Stimulated activated effector memory CD8-positive, alpha-beta T cell treated with anti-CD3 and anti-CD28 coated beads, Interleukin-12 subunit alpha, Interleukin-12 subunit beta, amount 100 ng/mL, for 72 hours (primary cell): ENCODE measurements around the gene ADGB.
"Not testable (repeated sequence)": the region's sequence is repeated elsewhere in the genome, so short reads cannot be mapped to it uniquely, and the experiment has no call there.

Experiments
- ATAC-seq: fragments of 150-1000 bp; cut with Tn5 transposase; 2 replicates; pipeline ENCODE4 v1.10.0; 2021
- DNase-seq, 2 donors: peaks; one replicate each; pipeline ENCODE4 v3.0.0; 2021 to 2022; ENCODE audit warnings: low spot score in 2 of 2
- H3K27ac Mint-ChIP-seq: one replicate; pipeline ENCODE4 v1.8.0; 2022; ENCODE audit warnings: mild to moderate bottlenecking, mixed read lengths
- H3K36me3 Mint-ChIP-seq: one replicate; pipeline ENCODE4 v1.8.0; 2022; ENCODE audit warnings: mild to moderate bottlenecking, mixed read lengths
- H3K4me1 Mint-ChIP-seq: one replicate; pipeline ENCODE4 v1.8.0; 2022; ENCODE audit warnings: mixed read lengths
- H3K4me3 Mint-ChIP-seq: one replicate; pipeline ENCODE4 v1.8.0; 2022; ENCODE audit warnings: mild to moderate bottlenecking, mixed read lengths
- H3K9me3 Mint-ChIP-seq: one replicate; pipeline ENCODE4 v1.8.0; 2022; ENCODE audit warnings: mixed read lengths

The ADGB gene

DNA sequence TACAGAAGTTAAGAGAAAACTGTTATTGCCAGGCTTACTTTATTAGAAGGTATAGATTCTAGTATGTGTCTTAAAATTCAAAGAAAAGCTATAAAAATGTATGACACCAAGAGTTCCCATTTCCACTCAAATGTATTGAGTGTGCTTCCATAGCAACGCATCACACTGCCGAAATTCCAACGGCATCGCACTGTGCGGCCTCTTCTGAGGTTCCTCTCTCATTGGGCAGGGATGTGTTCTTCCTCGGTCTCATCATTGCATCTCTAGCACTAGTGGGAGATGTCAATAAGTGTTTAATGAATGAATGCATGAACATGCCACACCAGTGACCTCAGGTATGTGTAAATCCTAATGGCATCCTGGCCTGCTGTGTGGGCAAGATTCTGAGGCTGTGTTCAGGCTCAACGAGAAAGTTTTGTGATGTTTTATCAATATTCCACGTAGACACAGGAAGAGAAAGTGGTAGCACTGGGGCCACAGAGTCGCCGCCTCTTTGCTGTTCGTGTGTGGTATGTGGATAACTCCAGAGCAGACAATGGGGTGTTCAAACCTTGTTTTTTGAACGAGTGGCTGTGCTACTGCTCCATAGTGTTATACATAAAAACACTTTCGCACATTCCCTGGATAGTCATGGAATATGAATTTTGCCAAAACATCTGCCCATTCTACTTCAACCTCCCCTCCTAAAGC is 171.6 kb downstream of the ADGB start:
- Mint-ChIP-seq H3K27ac (no peak overlapping the region), H3K36me3 (no peaks in the 10 kb centered on the region), H3K4me1 (peaks cover 12% of the 10 kb centered on the region), H3K4me3 (peak overlapping the region; percentile 36), H3K9me3 (no peaks in the 10 kb centered on the region)
- ATAC-seq, result peak; percentile 19
- no peak for DNase-seq

DNA sequence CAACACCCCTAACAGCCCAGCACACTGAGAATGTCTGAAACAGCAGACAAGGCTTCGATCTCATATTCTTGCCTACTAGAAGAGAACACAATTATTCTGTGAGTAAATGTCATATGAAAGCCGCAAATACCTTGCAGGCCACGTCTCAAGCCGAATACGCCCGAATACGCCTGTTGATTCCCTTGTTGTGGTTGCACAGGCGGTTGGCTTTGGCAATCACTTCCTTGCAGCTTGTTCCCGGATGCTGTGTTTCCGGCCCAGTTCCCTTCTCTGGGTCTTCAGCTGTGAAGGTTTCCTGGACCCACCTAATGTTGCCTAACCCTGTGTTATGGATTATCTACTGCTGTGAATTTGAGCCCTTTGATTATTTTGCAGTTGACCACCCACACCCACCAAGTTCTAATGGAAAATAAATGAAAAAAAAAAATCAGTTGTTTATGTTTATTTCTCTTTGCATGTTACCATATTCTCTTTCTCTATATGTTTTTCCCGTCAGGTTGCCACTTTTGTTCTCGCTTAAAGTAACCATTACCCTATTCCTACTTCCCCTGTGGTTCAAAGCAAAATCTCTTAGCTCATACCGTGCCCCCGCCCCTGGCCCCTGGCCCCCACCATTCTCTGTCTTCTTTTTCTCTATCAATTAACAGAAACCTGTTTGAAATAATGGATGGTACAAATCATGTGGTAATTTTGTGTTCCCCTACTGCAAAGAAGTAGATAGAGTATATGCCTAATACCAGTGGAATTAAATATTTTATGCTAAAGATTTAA is 172.4 kb downstream of the ADGB start:
- Mint-ChIP-seq H3K9me3 (no peaks in the 10 kb centered on the region), H3K4me3 (peak overlapping the region; percentile 36), H3K36me3 (no peaks in the 10 kb centered on the region), H3K4me1 (peaks cover 12% of the 10 kb centered on the region), H3K27ac (no peak overlapping the region)
- ATAC-seq (peak; percentile 49), DNase-seq (no peak)

DNA sequence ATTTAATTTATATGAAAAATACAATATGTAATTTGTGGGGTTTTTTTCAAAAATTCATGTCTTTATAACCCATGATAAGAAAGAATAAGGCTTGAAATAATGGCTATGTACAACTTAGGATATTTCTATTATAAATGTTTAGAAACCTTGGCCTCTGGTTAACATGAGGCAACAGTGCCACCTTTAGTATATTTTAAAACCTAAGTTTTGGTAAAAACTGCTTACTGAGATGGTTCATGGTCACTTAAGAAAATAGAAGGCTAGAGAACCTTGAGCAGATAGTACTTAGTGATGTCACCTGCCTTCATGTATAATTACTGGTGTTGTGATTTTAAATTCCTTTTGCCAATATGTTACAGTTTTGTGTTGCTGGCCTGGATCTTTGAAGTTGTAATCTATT is 176.4 kb downstream of the ADGB start:
- H3K27ac Mint-ChIP-seq, result no peak overlapping the region
- H3K36me3 Mint-ChIP-seq, result no peaks in the 10 kb centered on the region
- no peaks in the 10 kb centered on the region for H3K9me3 Mint-ChIP-seq
- no peak for DNase-seq
- H3K4me1 Mint-ChIP-seq, result peaks cover 10% of the 10 kb centered on the region
- H3K4me3 Mint-ChIP-seq, result no peak overlapping the region
- no peak for ATAC-seq

GRCh38 chr6:146781836-146782235 is 183.1 kb downstream of the ADGB start:
- H3K27ac Mint-ChIP-seq, result no peak overlapping the region
- ATAC-seq, result no peak
- H3K9me3 Mint-ChIP-seq, result no peaks in the 10 kb centered on the region
- no peak for DNase-seq
- no peak overlapping the region for H3K4me3 Mint-ChIP-seq
- no peaks in the 10 kb centered on the region for H3K4me1 Mint-ChIP-seq
- H3K36me3 Mint-ChIP-seq, result no peaks in the 10 kb centered on the region

DNA sequence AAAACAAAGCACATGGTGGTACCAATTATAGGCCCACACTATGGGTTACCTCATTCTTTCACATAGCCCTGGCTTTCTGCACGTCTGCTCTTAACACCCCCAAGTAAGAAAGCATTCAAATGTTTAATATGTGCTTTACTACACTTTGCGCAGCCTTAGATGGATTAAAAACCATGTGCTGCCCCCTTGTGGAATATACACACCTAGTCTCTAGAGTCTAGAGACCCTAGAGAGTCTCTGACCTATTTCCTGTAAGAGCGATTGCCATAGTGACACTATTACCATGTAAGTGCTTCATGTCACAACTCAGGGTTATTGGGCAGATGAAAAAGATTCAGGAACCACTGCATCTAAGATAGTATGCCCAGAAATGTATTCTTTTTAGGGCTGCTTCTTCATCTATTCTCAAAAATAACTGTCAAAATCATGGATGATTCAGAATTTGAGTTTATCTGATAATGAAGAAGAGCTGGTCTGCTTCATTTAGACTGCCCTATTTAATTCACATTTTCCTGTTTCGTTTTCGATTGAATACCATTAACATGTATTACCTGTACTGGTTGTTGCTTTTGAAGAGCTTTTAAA is 186.3 kb downstream of the ADGB start:
- no peak for DNase-seq
- Mint-ChIP-seq H3K4me3 (no peak overlapping the region), H3K9me3 (no peaks in the 10 kb centered on the region), H3K36me3 (no peaks in the 10 kb centered on the region), H3K4me1 (no peaks in the 10 kb centered on the region), H3K27ac (no peak overlapping the region)
- peak; percentile 91 for ATAC-seq

DNA sequence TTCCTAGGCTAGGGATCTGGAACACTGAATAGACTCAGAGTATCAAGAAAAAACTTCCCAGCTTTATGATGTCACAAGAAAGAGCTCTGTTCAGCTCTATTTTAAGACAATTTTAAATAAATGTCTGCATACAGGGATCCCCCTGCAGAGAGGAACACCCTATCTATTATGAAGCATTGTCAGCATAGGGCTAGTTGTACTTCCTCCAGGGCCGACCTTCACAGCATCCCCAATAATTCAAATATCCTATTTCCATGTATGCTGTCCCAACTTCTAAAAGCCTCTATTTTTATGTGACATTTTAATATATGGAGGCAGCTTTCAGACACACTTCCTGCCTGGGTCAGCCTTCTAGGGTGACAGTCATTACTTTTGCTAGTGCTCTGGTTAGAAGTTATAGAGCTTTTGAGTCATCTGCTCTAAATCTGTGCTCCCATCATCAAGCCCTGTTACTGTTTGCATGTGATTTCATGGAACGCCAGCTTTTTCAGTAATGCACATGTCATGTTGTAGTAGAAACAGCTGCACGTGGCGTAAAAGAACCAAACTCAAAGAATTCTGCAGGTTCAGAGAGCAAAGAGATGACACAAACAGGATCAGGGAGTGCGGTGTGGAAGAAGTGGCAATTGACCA is 189.2 kb downstream of the ADGB start:
- no peak overlapping the region for H3K4me3 Mint-ChIP-seq
- H3K4me1 Mint-ChIP-seq, result no peaks in the 10 kb centered on the region
- ATAC-seq, result peak; percentile 68
- no peaks in the 10 kb centered on the region for H3K36me3 Mint-ChIP-seq
- no peak for DNase-seq
- no peaks in the 10 kb centered on the region for H3K9me3 Mint-ChIP-seq
- no peak overlapping the region for H3K27ac Mint-ChIP-seq

DNA sequence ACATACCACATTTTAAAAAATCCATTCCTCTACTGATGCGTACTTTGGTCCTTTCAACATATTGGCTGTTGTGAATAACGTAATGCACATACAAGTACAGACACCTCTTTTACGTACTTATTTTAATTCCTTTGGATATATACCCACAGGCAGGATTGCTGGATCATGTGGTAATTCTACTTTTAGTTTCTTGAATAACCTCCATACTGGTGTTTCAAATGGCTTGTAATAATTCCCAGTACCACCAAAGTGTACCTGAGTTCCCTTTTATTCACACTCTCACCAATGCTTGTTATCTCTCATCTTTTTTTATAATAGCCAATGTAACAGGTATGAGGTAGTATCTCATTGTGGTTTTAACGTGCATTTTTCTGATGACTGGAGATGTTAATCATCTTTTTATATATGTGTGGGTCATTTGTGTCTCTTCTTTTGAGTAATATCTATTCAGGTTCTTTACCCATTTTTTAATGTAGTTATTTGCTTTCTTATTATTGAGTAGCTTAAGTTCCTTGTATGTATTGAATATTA is 191.9 kb downstream of the ADGB start:
- Mint-ChIP-seq H3K27ac (no peak overlapping the region), H3K9me3 (no peaks in the 10 kb centered on the region), H3K36me3 (no peaks in the 10 kb centered on the region), H3K4me1 (no peaks in the 10 kb centered on the region), H3K4me3 (no peak overlapping the region)
- ATAC-seq (no peak), DNase-seq (no peak)

DNA sequence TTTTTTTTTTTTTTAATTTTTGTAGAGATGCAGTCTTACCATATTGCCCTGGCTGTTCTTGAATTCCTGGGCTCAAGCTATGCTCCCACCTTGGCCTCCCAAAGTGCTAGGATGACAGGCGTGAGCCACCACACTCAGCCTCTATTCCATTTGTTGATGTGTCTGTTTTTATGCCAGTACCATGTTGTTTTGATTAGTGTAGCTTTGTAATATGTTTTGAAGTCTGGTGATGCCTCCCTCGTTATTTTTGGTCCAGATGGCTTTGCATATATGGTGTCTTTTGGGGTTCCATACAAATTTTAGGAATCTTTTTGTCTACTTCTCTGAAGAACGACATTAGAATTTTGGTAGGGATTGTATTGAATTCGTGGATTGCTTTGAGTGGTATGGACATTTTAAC is 193.2 kb downstream of the ADGB start:
- DNase-seq (no peak), ATAC-seq (no peak)
- Mint-ChIP-seq H3K4me3 (no peak overlapping the region), H3K27ac (no peak overlapping the region), H3K4me1 (no peaks in the 10 kb centered on the region), H3K9me3 (no peaks in the 10 kb centered on the region), H3K36me3 (no peaks in the 10 kb centered on the region)

DNA sequence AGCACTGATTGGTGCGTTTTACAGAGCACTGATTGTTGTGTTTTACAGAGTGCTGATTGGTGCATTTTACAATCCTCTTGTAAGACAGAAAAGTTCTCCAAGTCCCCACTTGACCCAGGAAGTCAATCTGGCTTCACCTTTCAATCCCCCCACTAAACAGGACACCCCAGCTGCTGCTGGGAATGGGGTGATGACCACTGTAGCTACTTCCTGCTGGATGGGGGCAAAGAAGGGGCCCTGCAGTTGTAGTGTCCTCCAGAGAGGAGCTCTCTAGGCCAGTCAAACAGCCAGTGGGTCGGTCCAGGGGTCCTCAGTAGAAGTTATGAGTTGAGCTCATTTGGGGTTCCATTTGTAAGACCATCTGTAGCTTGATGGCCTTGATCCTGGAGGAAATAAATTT is 194.4 kb downstream of the ADGB start:
- not testable (repeated sequence) for H3K27ac Mint-ChIP-seq, H3K36me3 Mint-ChIP-seq, H3K9me3 Mint-ChIP-seq, H3K4me1 Mint-ChIP-seq, ATAC-seq, H3K4me3 Mint-ChIP-seq, DNase-seq

DNA sequence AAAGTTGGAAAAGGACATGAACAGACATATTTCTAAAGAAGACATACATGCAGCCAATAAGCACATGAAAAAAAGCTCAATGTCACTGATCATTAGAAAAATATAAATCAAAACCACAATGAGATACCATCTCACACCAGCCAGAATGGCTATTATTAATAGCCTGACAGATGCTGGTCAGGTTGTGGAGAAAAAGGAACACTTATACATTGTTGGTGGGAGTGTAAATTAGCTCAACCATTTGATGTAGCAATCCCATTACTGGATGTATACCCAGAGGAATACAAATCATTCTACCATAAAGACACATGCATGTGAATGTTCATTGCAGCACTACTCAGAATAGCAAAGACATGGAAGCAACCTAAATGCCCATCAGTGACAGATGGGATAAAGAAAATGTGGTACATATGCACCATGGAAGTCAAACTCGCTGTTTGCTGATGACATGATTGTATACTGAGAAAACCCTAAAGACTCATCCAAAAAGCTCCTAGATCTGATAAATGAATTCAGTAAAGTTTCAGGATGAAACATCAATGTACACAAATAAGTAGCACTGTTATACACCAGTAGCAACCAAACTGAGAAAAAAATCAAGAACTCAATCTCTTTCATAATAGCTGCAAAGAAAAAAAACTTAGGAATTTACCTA is 196.8 kb downstream of the ADGB start:
- Mint-ChIP-seq H3K4me3 (no peak overlapping the region), H3K36me3 (no peaks in the 10 kb centered on the region), H3K27ac (no peak overlapping the region), H3K4me1 (no peaks in the 10 kb centered on the region), H3K9me3 (no peaks in the 10 kb centered on the region)
- DNase-seq, result no peak
- no peak for ATAC-seq

- H3K27ac Mint-ChIP-seq, H3K9me3 Mint-ChIP-seq, DNase-seq, H3K4me1 Mint-ChIP-seq, H3K36me3 Mint-ChIP-seq, H3K4me3 Mint-ChIP-seq, ATAC-seq: not testable (repeated sequence)
These were observed 204.4 kb downstream of the ADGB start for GRCh38 chr6:146803167-146803566.

DNA sequence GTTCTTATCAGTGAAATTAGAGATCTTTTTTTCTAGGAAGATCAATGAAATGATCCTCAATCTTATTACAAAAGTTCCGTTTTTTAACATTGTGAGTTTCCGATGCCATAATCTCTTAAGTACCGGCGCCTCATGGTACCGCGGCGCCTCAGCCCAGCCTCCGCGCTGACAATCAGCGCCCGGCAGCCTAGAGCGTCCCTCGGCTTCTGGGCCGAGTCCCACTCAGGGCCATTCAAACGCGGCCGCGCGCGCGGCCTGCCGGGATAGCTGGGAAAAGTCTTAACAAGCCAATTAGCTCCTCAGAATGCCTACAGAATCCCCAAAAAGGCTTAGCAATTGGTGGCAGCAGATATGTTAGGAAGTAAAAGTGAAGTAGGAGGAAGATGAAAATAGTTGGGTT is 204.8 kb downstream of the ADGB start:
- no peak overlapping the region for H3K4me3 Mint-ChIP-seq
- DNase-seq (no peak), ATAC-seq (no peak)
- no peaks in the 10 kb centered on the region for H3K9me3 Mint-ChIP-seq
- no peaks in the 10 kb centered on the region for H3K4me1 Mint-ChIP-seq
- no peak overlapping the region for H3K27ac Mint-ChIP-seq
- H3K36me3 Mint-ChIP-seq, result no peaks in the 10 kb centered on the region

- ATAC-seq (no peak), DNase-seq (no peak)
- no peaks in the 10 kb centered on the region for H3K4me1 Mint-ChIP-seq
- H3K36me3 Mint-ChIP-seq, result no peaks in the 10 kb centered on the region
- H3K4me3 Mint-ChIP-seq, result no peak overlapping the region
- no peak overlapping the region for H3K27ac Mint-ChIP-seq
- no peaks in the 10 kb centered on the region for H3K9me3 Mint-ChIP-seq
These were observed 207.0 kb downstream of the ADGB start for GRCh38 chr6:146805546-146806325.

GRCh38 chr6:146809014-146809413 is 210.2 kb downstream of the ADGB start:
- H3K9me3 Mint-ChIP-seq, H3K4me3 Mint-ChIP-seq, H3K4me1 Mint-ChIP-seq, H3K27ac Mint-ChIP-seq, DNase-seq, ATAC-seq, H3K36me3 Mint-ChIP-seq: not testable (repeated sequence)
